ENCODE data around the gene CWH43.
"Not testable (repeated sequence)": the region's sequence is repeated elsewhere in the genome, so short reads cannot be mapped to it uniquely, and the experiment has no call there.

Gene CWH43

GRCh38 chr4:49097071-49097470 is 111.0 kb downstream of the CWH43 start:
- DNase-seq (ENCODE audit: low read depth in 2 of 2), result not testable (repeated sequence)

- DNase-seq (ENCODE audit: low read depth in 2 of 2), result not testable (repeated sequence)
Measured at GRCh38 chr4:49097505-49097904, 111.4 kb downstream of the CWH43 start.

- DNase-seq (ENCODE audit: low read depth in 2 of 2), result not testable (repeated sequence)
Measured at GRCh38 chr4:49098034-49098759, 112.1 kb downstream of the CWH43 start.

- DNase-seq (ENCODE audit: low read depth in 2 of 2), result not testable (repeated sequence)
Measured at GRCh38 chr4:49099831-49100444, 113.9 kb downstream of the CWH43 start.

GRCh38 chr4:49102344-49102898 is 116.3 kb downstream of the CWH43 start:
- not testable (repeated sequence) for DNase-seq (ENCODE audit: low read depth in 2 of 2)

- DNase-seq (ENCODE audit: low read depth in 2 of 2), result not testable (repeated sequence)
Measured at GRCh38 chr4:49103436-49104136, 117.5 kb downstream of the CWH43 start.

DNA sequence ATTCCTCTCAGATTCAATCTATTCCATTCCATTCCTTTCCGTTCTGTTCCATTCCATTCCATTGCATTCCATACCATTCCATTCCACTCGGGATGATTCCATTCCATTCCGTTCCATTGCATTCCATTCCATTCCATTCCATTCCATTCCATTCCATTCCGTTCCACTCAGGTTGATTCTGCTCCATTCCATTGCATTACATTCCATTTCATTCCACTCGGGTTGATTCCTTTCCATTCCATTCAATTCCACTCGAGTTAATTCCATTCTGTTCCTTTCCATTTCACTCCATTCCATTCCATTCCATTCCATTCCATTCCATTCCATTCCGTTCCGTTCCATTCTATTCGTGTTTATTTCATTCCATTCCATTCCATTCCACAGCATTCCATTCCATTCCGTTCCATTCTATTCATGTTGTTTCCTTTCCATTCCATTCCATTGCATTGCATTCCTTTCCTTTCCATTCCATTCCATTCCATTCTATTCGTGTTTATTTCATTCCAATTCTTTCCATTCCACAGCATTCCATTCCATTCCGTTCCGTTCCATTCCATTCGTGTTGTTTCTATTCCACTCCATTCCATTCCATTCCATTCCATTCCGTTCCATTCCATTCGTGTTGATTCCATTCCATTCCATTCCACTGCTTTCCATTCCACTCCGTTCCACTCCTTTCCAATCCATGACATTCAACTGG is 118.3 kb downstream of the CWH43 start:
- not testable (repeated sequence) for DNase-seq (ENCODE audit: low read depth in 2 of 2)

- not testable (repeated sequence) for DNase-seq (ENCODE audit: low read depth in 2 of 2)
Measured at GRCh38 chr4:49105248-49105904, 119.3 kb downstream of the CWH43 start.

GRCh38 chr4:49107262-49107661 is 121.2 kb downstream of the CWH43 start:
- DNase-seq (ENCODE audit: low read depth in 2 of 2), result not testable (repeated sequence)

GRCh38 chr4:49108183-49108978 is 122.3 kb downstream of the CWH43 start:
- not testable (repeated sequence) for DNase-seq (ENCODE audit: low read depth in 2 of 2)

- not testable (repeated sequence) for DNase-seq (ENCODE audit: low read depth in 2 of 2)
Measured at GRCh38 chr4:49109567-49110166, 123.6 kb downstream of the CWH43 start.

GRCh38 chr4:49110579-49110978 is 124.5 kb downstream of the CWH43 start:
- not testable (repeated sequence) for DNase-seq (ENCODE audit: low read depth in 2 of 2)

Measured in stimulated activated CD4-positive, alpha-beta T cell treated with anti-CD3 and anti-CD28 coated beads, Interleukin-15, amount 100 ng/mL, for 48 hours (primary cell).